Measurements from ENCODE around the gene SFR1.

SFR1 gene

GRCh38 chr10:104096692-104097091 lies 25.3 kb upstream of the SFR1 start:
- DNase-seq (ENCODE audit: extremely low read depth, low read depth), result no peak
- TF ChIP-seq, protein P1, sequence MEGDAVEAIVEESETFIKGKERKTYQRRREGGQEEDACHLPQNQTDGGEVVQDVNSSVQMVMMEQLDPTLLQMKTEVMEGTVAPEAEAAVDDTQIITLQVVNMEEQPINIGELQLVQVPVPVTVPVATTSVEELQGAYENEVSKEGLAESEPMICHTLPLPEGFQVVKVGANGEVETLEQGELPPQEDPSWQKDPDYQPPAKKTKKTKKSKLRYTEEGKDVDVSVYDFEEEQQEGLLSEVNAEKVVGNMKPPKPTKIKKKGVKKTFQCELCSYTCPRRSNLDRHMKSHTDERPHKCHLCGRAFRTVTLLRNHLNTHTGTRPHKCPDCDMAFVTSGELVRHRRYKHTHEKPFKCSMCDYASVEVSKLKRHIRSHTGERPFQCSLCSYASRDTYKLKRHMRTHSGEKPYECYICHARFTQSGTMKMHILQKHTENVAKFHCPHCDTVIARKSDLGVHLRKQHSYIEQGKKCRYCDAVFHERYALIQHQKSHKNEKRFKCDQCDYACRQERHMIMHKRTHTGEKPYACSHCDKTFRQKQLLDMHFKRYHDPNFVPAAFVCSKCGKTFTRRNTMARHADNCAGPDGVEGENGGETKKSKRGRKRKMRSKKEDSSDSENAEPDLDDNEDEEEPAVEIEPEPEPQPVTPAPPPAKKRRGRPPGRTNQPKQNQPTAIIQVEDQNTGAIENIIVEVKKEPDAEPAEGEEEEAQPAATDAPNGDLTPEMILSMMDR (IDR thresholded peaks at IDR 0.05; ENCODE audit: low read depth, low read length), result no peak

- TF ChIP-seq, protein P1 (IDR thresholded peaks at IDR 0.05; ENCODE audit: low read depth, low read length), result no peak
- DNase-seq (ENCODE audit: extremely low read depth, low read depth), result no peak
Observed at GRCh38 chr10:104098358-104098925, 23.5 kb upstream of the SFR1 start.

DNA sequence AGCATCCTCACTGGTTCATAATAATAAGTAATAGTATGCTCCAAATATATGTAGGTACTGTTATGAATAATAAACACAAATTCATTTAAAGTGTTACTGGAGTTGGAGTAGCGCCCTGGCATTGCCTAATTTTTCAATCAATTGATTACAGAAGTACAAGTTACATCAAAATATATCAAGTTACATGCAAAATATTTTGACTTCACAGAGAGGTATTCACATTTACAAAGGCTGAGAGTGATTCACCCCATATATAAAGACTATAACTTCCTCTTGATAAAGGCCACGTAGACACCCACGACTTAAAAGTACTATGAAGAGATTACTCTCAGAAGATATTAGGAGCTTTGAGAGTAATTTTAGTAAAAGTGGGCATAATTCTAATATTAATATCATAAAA lies 22.7 kb upstream of the SFR1 start:
- DNase-seq (ENCODE audit: extremely low read depth, low read depth), result no peak
- TF ChIP-seq, protein P1 (IDR thresholded peaks at IDR 0.05; ENCODE audit: low read depth, low read length), result no peak

DNA sequence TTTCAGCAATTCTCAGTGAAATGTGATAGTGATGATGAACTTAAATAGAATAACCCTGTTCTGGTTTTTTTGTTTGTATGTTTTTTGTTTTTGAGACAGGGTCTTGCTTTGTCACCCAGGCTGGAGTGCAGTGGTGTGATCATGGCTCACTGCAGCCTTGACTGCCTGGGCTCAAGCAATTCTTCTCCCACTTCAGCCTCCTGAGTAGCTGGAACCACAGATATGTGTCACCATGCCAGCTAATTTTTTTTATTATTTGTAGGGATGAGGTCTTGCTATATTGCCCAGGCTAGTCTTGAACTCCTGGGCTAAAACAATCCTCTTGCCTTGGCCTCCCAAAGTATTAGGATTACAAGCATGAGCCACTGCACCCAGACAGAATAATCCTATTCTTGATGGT lies 22.0 kb upstream of the SFR1 start:
- no peak for DNase-seq (ENCODE audit: extremely low read depth, low read depth)
- TF ChIP-seq, protein P1 (IDR thresholded peaks at IDR 0.05; ENCODE audit: low read depth, low read length), result no peak

GRCh38 chr10:104100795-104101194 lies 21.2 kb upstream of the SFR1 start:
- DNase-seq (ENCODE audit: extremely low read depth, low read depth), result no peak
- TF ChIP-seq, protein P1 (IDR thresholded peaks at IDR 0.05; ENCODE audit: low read depth, low read length), result no peak

DNA sequence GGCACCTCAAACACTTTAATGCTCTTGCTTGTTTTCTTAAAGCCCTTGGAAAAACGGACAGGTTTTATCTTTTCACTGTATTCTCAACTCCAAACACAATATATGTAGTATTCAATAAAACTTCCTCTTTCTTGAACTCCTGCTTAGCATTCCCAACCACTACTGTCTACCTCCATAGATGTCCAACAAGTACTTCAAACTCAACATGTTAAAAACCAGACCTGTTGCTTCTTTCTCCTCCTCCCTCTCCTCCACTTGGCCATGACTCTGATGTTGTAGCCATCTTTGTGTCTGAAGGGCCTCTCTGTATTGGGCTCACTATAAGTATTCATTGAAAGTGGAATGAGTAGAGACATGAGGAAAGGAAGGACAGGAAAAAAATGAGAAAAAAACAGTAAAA lies 20.1 kb upstream of the SFR1 start:
- DNase-seq (ENCODE audit: extremely low read depth, low read depth), result no peak
- TF ChIP-seq, protein P1 (IDR thresholded peaks at IDR 0.05; ENCODE audit: low read depth, low read length), result no peak

GRCh38 chr10:104103956-104104355 lies 18.0 kb upstream of the SFR1 start:
- no peak for DNase-seq (ENCODE audit: extremely low read depth, low read depth)
- TF ChIP-seq, protein P1 (IDR thresholded peaks at IDR 0.05; ENCODE audit: low read depth, low read length), result no peak

Measured in AG09319 (cell line).